CD4-positive, alpha-beta memory T cell (primary cell): ENCODE results near the gene ANKRD13A. TPM values are rescaled to one million over a fixed set of nuclear protein-coding genes. Genes with fewer than 3 reads are reported as not detected.

Experiments used
- polyA plus RNA-seq, 2 donors: library from polyadenylated mRNA; unstranded; fragments of 300-500 nt; fragmentation: Illumina TruSeq; gene quantifications; one replicate each; pipeline ENCODE4 v1.2.3, GENCODE V29; 2021
- total RNA-seq, 2 experiments: library from RNA; stranded (reverse); gene quantifications; one replicate each; pipeline ENCODE4 v1.2.3, GENCODE V29; 2021

ANKRD13A gene
- total and polyA plus RNA-seq, 4 experiments from 2014 or later, result 66.6 to 99.7 (median 83.2) TPM

Other genes with a start within 250 kb of the ANKRD13A start
- gene TRPV4, start 166.0 kb upstream of the ANKRD13A start, total RNA-seq, result under 1 TPM in 1 of 2 experiments, not detected in 1; 0.17 TPM
- gene TRPV4, start 166.0 kb upstream of the ANKRD13A start, polyA plus RNA-seq, result not detected
- gene GLTP, start 118.9 kb upstream of the ANKRD13A start, total RNA-seq, result 10 to 100 TPM; 24.0 TPM
- gene GLTP, start 118.9 kb upstream of the ANKRD13A start, polyA plus RNA-seq, result 10 to 100 TPM; 23.6 to 48.1 TPM
- 10 to 100 TPM; 41.4 to 45.0 TPM for gene TCHP, start 99.2 kb upstream of the ANKRD13A start, total RNA-seq
- 10 to 100 TPM in 1 of 2 donors, 1 to 10 TPM in 1; 3.0 to 15.7 TPM for gene TCHP, start 99.2 kb upstream of the ANKRD13A start, polyA plus RNA-seq
- gene GIT2, start 3.1 kb upstream of the ANKRD13A start, total RNA-seq, result 100 to 1,000 TPM; 133 to 149 TPM
- 100 to 1,000 TPM in 1 of 2 donors, 10 to 100 TPM in 1; 83.1 to 104 TPM for gene GIT2, start 3.1 kb upstream of the ANKRD13A start, polyA plus RNA-seq
- 10 to 100 TPM; 26.4 to 33.5 TPM for gene C12orf76, start 49.1 kb downstream of the ANKRD13A start, total RNA-seq
- gene C12orf76, start 49.1 kb downstream of the ANKRD13A start, polyA plus RNA-seq, result 10 to 100 TPM; 16.4 to 17.5 TPM
- gene IFT81, start 124.9 kb downstream of the ANKRD13A start, total RNA-seq, result 1 to 10 TPM; 1.1 to 1.3 TPM
- 1 to 10 TPM in 1 of 2 donors, under 1 TPM in 1; 0.57 to 1.2 TPM for gene IFT81, start 124.9 kb downstream of the ANKRD13A start, polyA plus RNA-seq